BE2C (cell line): Measurements from ENCODE around the gene TTYH3.

Experiments used
- DNase-seq: peaks from one replicate; pipeline ENCODE4 v3.0.0-alpha.2; 2020
- H3K27me3 ChIP-seq: fragments of 250-450 bp; sonication (Bioruptor Pico); 2 replicates; pipeline ENCODE4 v1.5.1; 2020; ENCODE audit warnings: mild to moderate bottlenecking
- H3K36me3 ChIP-seq: fragments of 250-450 bp; sonication (Bioruptor Pico); 2 replicates; pipeline ENCODE4 v1.5.1; 2020; ENCODE audit warnings: mild to moderate bottlenecking
- H3K4me1 ChIP-seq: fragments of 250-450 bp; sonication (Bioruptor Pico); 2 replicates; pipeline ENCODE4 v1.5.1; 2020
- H3K4me3 ChIP-seq: 2 replicates; pipeline ENCODE4 v1.5.1; 2011; ENCODE audit warnings: low read depth, low read length
- H3K9me3 ChIP-seq: fragments of 250-450 bp; sonication (Bioruptor Pico); 2 replicates; pipeline ENCODE4 v1.5.1; 2020
- CTCF ChIP-seq: IDR thresholded peaks from 2 replicates; pipeline ENCODE4 v1.5.1; 2012; ENCODE audit warnings: mild to moderate bottlenecking, low read depth, low read length

TTYH3 gene

GRCh38 chr7:2701832-2702593 lies 70.2 kb downstream of the TTYH3 start:
- Histone ChIP-seq H3K36me3 (no peaks in the 10 kb centered on the region), H3K4me1 (no peaks in the 10 kb centered on the region), H3K9me3 (no peaks in the 10 kb centered on the region), H3K4me3 (no peak overlapping the region), H3K27me3 (no peaks in the 10 kb centered on the region)
- TF ChIP-seq CTCF: no peak
- DNase-seq: no peak

- Histone ChIP-seq H3K27me3 (no peaks in the 10 kb centered on the region), H3K9me3 (no peaks in the 10 kb centered on the region), H3K4me1 (no peaks in the 10 kb centered on the region), H3K4me3 (no peak overlapping the region), H3K36me3 (no peaks in the 10 kb centered on the region)
- DNase-seq: no peak
- no peak for TF ChIP-seq CTCF
These were observed 70.8 kb downstream of the TTYH3 start for GRCh38 chr7:2702594-2702957.

GRCh38 chr7:2705371-2706096 lies 73.7 kb downstream of the TTYH3 start:
- H3K4me3 ChIP-seq: no peak overlapping the region
- no peaks in the 10 kb centered on the region for H3K9me3 ChIP-seq
- DNase-seq: no peak
- H3K36me3 ChIP-seq: no peaks in the 10 kb centered on the region
- H3K27me3 ChIP-seq: no peaks in the 10 kb centered on the region
- TF ChIP-seq CTCF: no peak
- no peaks in the 10 kb centered on the region for H3K4me1 ChIP-seq

- no peaks in the 10 kb centered on the region for H3K36me3 ChIP-seq
- TF ChIP-seq CTCF: no peak
- no peaks in the 10 kb centered on the region for H3K4me1 ChIP-seq
- DNase-seq: no peak
- no peak overlapping the region for H3K4me3 ChIP-seq
- H3K9me3 ChIP-seq: no peaks in the 10 kb centered on the region
- H3K27me3 ChIP-seq: no peaks in the 10 kb centered on the region
These were observed 74.9 kb downstream of the TTYH3 start for GRCh38 chr7:2706685-2707126.

GRCh38 chr7:2707481-2707880 lies 75.7 kb downstream of the TTYH3 start:
- no peak for TF ChIP-seq CTCF
- no peak for DNase-seq
- no peaks in the 10 kb centered on the region for H3K4me1 ChIP-seq
- H3K27me3 ChIP-seq: no peaks in the 10 kb centered on the region
- no peak overlapping the region for H3K4me3 ChIP-seq
- no peaks in the 10 kb centered on the region for H3K36me3 ChIP-seq
- H3K9me3 ChIP-seq: no peaks in the 10 kb centered on the region

- H3K9me3 ChIP-seq: no peaks in the 10 kb centered on the region
- H3K4me3 ChIP-seq: no peak overlapping the region
- H3K36me3 ChIP-seq: no peaks in the 10 kb centered on the region
- H3K27me3 ChIP-seq: no peaks in the 10 kb centered on the region
- no peak for DNase-seq
- TF ChIP-seq CTCF: no peak
- H3K4me1 ChIP-seq: no peaks in the 10 kb centered on the region
These were observed 76.3 kb downstream of the TTYH3 start for GRCh38 chr7:2708041-2708440.
